GM12891 (cell line): ENCODE measurements around the gene CACNA1H.

Source experiments
- POLR2A ChIP-seq: IDR thresholded peaks from 2 replicates; pipeline ENCODE4 v1.6.1; 2011; ENCODE audit warnings: low read depth, low read length, control low read depth
- TAF1 ChIP-seq: IDR thresholded peaks from 2 replicates; pipeline ENCODE4 v1.6.1; 2011; ENCODE audit warnings: low read depth, low read length, control low read depth

DNA sequence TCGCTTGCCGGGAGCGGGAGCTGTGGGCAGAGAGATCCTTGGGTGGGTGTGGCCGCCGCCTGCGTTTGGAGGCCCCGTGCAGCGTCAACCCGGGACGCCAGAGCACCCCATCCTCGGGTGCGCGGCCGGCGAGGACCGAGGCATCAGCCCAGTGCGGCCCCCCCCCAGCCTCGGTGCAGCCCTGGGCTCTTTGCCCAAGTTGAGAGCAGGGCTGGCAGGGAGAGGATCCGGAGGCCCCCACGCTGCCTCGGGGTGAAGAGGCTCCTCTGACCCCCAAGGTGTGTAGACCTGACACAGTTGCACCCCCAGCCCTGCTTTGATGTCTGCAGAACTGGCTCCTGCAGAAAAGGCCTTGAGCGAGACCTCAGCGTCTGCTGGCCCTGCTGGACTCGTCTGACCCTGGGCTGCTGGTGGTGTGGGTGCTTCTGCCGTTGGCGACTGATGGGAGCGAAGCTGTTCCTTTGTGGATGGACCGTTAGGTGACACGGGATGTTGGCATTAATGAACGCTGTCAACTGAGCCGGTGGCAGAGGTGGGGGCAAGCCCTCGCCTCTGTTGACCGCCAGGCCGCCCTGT lies 8.0 kb downstream of the CACNA1H start:
- TF ChIP-seq POLR2A (no peak), TAF1 (no peak)
